GM21423 (cell line): ENCODE data around the gene TEPSIN.

Source experiments
- ATAC-seq: cut with Tn5 transposase; IDR thresholded peaks from one replicate; pipeline ENCODE4 v1.9.1; 2021; ENCODE audit warnings: mild to moderate bottlenecking, moderate library complexity; ENCODE audit not compliant: unreplicated experiment

Gene TEPSIN

GRCh38 chr17:81222620-81222905 lies 16.3 kb downstream of the TEPSIN start:
- ATAC-seq: no peak

- ATAC-seq: no peak
Observed at GRCh38 chr17:81221842-81222619, 16.8 kb downstream of the TEPSIN start.

DNA sequence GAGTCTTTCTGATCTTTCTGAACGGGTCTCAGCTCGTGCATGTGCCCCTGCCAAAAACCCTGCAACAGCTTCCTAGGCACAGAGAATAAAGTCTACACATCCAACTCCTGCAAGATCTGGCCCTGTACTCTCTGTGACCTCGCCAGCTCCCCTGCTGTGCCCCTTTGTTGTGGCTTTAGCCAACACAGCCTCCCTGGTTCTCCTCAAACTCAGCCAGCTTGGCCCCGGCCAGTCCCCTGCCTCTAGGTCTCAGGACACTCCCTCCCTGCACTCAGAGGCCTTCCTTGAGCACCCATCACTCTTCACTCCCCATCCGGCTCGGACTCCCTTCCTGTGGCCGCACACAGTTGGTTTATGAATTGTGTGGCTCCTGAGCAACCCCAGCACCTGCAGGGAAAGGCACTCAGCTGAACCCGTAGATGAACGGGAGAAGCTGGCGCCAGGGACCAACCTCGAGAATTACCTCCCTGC lies 17.4 kb downstream of the TEPSIN start:
- ATAC-seq: no peak

DNA sequence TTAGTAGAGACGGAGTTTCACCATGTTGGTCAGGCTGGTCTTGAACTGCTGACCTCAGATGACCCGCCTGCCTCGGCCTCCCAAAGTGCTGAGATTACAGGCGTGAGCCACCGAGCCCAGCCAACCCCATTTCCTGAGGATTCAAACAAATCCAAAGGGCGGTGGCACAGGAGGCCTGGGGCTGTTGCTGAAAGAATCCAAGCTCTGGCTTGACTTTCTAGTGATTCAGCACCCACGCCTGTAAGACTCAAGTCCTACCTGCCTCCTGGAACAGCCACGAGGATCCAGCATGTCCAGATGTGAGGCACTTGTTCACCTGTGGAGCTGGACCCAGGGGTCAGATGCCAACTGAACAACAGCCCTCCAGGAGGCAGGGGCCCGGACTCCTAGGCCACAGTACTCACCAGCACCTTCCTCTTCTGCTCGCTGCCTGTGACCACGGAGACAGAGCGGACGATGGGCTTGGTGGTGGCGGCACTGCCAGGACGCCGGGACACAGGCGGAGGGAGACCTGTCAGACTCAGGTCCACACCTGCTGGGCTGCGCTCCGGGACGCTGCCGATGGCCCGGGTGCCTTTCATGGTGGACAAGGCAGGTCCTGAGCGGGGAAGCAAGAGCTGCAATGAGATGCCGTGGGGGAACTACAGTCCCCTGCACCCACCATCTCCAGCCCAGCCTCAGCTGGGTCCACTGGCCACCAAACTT lies 19.2 kb downstream of the TEPSIN start:
- no peak for ATAC-seq

- ATAC-seq: no peak
Observed at GRCh38 chr17:81218991-81219390, 19.9 kb downstream of the TEPSIN start.

GRCh38 chr17:81218459-81218858 lies 20.4 kb downstream of the TEPSIN start:
- no peak for ATAC-seq

DNA sequence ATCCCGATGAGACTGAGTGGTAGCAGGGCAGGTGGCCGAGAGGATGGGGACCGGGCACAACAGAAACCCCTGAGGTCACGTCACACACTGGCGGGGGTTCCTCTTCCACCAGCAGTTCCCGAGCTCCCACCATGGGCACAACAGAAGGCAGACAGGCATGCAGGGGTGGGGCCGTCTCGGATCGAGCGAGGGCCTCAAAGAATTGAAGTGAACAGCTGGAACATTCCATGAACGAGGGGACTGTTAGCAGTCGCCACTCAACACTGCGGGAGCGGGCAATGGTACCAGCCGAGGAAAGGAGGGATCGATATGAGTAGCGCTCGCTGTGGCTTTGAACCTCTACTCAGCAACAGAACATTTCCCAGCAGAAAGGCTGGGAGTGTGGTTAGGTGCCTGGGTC lies 21.4 kb downstream of the TEPSIN start:
- ATAC-seq: no peak

GRCh38 chr17:81213978-81214377 lies 24.9 kb downstream of the TEPSIN start:
- no peak for ATAC-seq

DNA sequence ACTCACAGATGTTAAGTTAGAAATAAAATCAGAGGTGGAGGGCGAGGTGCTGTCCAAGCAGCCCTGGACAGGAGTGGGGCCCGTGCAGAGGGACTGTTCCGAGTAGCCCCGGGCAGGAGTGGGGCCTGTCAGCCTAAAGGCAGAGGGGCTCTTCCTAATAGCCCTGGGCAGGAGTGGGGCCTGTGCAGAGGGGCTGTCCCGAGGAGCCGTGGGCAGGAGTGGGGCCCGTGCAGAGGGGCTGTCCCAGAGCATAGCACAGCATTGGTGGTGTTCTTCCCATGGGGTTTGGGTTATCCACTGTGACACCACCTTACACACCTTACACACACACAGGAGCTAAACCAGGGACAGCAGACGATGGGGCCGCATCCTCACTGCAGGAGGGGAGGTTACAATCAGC lies 26.5 kb downstream of the TEPSIN start:
- ATAC-seq: no peak

DNA sequence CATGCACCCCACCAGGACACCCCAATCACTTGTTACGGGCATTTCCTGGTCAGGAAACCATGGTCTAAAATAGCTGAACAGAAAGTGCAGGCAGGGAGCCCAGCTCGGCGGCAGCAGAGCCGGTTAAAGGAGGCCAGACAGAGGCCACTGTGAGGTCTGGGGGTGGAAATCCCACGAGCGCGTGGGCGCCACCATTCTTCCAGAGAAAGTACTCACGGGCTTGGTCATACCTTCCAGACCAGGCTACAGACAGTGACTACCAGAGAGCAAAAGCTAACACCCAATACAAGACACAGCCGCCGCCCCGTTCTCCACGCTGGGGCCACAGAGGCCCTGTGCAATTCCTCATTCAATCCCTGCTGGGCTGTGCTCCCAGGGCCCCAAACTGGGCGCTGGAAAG lies 28.0 kb downstream of the TEPSIN start:
- ATAC-seq: no peak

DNA sequence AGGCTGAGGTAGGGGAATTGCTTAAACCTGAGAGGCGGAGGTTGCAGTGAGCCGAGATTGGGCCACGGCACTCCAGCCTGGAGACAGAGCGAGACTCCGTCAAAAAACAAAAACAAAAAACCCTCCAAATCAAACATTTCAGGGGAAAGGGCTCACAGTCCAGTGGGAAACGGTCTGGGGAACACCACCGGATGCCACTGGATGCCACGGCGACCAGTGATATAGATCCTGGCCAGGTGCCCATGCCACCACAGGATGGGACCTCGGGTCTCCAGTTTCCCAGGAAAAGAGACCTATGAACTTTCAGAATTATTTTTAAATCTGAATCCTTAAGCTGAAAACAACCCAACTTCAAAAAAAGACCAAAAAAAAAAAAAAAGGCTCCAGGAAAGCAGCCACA lies 28.4 kb downstream of the TEPSIN start:
- ATAC-seq: no peak

DNA sequence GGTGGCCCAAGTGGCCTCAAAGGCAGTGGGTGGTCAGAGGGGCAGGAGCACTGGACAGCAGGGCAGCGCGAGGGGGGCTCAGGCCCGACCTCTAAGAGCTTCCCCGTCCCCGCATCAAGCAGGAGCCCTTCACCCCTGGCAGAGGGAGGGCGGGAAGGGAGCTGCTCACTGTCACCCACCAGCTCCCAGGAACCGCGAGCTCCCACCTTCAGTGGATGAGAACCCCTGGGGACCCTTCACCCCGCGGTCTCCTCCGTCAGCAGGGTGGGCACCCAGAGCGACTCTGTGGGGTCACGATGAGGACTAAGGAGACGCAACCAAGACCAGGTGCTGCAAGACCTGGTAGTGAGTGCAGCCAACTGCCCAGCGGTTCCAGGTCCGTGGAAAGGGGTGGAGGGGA lies 29.7 kb downstream of the TEPSIN start:
- no peak for ATAC-seq

- no peak for ATAC-seq
Observed at GRCh38 chr17:81208651-81209050, 30.2 kb downstream of the TEPSIN start.

DNA sequence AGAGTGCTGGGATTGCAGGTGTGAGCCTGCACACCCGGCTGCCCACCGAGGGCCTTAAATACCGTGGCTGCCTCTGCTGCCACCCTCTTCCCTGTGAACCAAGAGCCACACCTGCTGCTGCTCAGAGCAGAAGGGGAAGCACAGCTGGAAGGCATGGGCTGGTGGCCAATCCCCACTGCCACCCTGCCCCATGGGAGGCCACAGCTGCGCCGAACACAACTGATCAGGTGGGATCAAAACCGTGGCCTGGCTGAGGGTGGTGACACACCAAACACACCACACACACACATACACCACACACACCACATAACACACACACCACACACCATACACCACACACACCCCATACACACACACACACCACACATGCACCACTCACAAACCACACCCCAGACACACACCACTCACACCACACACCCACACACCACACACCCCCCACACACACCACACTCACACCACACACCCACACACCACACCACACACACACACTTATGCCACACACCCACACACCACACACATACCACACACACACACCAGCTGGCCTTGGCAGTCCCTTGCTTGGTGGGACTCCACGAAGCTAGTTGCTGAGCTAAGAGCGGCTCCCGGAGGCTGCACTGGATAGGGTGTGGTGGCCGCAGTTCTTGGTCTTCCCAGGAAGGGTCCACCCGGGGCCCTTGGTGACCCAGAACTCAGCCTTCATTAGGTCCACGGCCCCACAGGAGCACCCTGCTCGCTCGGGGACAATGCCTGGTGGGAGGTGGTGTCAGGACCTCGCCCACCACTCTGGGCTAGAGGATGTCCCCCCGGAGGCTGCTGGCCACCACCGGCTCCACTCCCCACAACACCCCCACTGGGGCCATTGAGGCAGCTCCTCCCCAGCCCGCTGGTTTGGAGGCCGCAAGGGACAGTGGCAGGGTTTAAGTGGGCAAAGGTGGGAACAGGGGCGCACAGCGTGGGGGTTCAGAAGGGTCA lies 31.0 kb downstream of the TEPSIN start:
- ATAC-seq: no peak

- ATAC-seq: no peak
Observed at GRCh38 chr17:81206657-81207056, 32.2 kb downstream of the TEPSIN start.

- ATAC-seq: no peak
Observed at GRCh38 chr17:81206166-81206565, 32.7 kb downstream of the TEPSIN start.

- no peak for ATAC-seq
Observed at GRCh38 chr17:81204578-81204977, 34.3 kb downstream of the TEPSIN start.

- no peak for ATAC-seq
Observed at GRCh38 chr17:81203136-81203535, 35.7 kb downstream of the TEPSIN start.

- ATAC-seq: no peak
Observed at GRCh38 chr17:81202318-81202717, 36.5 kb downstream of the TEPSIN start.

- ATAC-seq: no peak
Observed at GRCh38 chr17:81200695-81201580, 37.9 kb downstream of the TEPSIN start.
